H1 (cell line): ENCODE data around the gene GAPT. TPM values are rescaled to one million over a fixed set of nuclear protein-coding genes. Genes with fewer than 3 reads are reported as not detected.

Source experiments
- SIX5 ChIP-seq: IDR thresholded peaks from 2 replicates; pipeline ENCODE4 v1.6.1; 2011; ENCODE audit warnings: mild to moderate bottlenecking, low read depth, low read length
- SP2 ChIP-seq: IDR thresholded peaks from 2 replicates; pipeline ENCODE4 v1.6.1; 2012; ENCODE audit warnings: mild to moderate bottlenecking, low read length, inconsistent platforms
- polyA plus RNA-seq, 7 experiments: library from polyadenylated mRNA; depleted of rRNA in 3 of 7; stranded (reverse) in 5 of 7; unstranded in 2 of 7; fragments of >200 nt in 5 of 7; fragments of 200-250 nt in 2 of 7; gene quantifications; 1 replicate in 5 of 7; 2 replicates in 1 of 7; 4 replicates in 1 of 7; pipeline versions ENCODE4 v1.2.1 to v1.2.3, GENCODE V29; 2011 to 2013; ENCODE audit warnings: missing spikeins in 2 of 7, mixed read lengths in 2 of 7
- total RNA-seq: library from RNA; stranded (reverse); fragmentation: NEBNext Ultra II Directional; extraction: Animal tissue kit (Norgen Biotek cat#: 25700); gene quantifications from 2 replicates; pipeline ENCODE4 v1.2.1, GENCODE V29; 2021
- TF ChIP-seq, protein P1 (sequence below), 3 experiments: IDR thresholded peaks; 1 replicate in 2 of 3; 2 replicates in 1 of 3; pipeline versions ENCODE4 v1.5.1 to v1.6.1; 2011; ENCODE audit warnings: low read length in 3 of 3, mild to moderate bottlenecking in 3 of 3, inconsistent platforms in 2 of 3, low read depth in 1 of 3, moderate library complexity in 1 of 3; ENCODE audit not compliant: insufficient read depth in 1 of 3; ENCODE audit errors: control extremely low read depth in 1 of 3

The GAPT gene
- total and polyA plus RNA-seq, 2 of the 8 experiments (the other 6 are each of a cell fraction or from before 2014, with no cell fraction given), result not detected

DNA sequence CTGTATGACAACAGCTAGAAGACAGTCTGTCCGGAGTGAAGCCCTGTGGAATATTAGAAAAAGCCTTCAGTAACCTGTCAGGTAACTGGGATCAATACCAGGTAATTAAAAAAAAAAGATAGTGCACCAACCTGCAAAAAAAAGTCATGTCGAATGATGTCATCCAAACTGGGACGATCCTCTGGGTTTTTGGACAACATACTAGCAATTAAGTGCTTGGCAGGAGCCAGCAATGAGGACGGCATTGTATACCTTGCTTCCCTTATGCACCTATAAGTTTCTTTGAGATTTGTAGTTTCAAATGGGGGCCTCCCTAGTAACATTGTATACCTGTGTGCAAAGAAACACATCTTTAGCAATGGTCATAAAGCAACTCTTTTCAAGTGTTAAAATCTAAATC lies 34.2 kb upstream of the GAPT start (continued):
- TF ChIP-seq, protein P1, sequence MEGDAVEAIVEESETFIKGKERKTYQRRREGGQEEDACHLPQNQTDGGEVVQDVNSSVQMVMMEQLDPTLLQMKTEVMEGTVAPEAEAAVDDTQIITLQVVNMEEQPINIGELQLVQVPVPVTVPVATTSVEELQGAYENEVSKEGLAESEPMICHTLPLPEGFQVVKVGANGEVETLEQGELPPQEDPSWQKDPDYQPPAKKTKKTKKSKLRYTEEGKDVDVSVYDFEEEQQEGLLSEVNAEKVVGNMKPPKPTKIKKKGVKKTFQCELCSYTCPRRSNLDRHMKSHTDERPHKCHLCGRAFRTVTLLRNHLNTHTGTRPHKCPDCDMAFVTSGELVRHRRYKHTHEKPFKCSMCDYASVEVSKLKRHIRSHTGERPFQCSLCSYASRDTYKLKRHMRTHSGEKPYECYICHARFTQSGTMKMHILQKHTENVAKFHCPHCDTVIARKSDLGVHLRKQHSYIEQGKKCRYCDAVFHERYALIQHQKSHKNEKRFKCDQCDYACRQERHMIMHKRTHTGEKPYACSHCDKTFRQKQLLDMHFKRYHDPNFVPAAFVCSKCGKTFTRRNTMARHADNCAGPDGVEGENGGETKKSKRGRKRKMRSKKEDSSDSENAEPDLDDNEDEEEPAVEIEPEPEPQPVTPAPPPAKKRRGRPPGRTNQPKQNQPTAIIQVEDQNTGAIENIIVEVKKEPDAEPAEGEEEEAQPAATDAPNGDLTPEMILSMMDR (IDR thresholded peaks at IDR 0.05; ENCODE audit: control extremely low read depth in 1 of 3, insufficient read depth in 1 of 3, low read depth in 1 of 3, low read length in 3 of 3), result no peak
- TF ChIP-seq SIX5, result no peak
- no peak for TF ChIP-seq SP2
- TF ChIP-seq, all 59 proteins: peak for 0
